Caco-2 (cell line): Measurements from ENCODE around the gene SGCG. TPM values are rescaled to one million over a fixed set of nuclear protein-coding genes. Genes with fewer than 3 reads are reported as not detected.
"Not testable (repeated sequence)": the region's sequence is repeated elsewhere in the genome, so short reads cannot be mapped to it uniquely, and the experiment has no call there.

Experiments
- BruUV-seq: library from RNA; stranded (reverse); fragments of 400-500 nt; replicated peaks from 2 replicates; lab custom pipeline; 2021; lab: Mats Ljungman, UMichigan
- CTCF ChIA-PET: fragments of 300-600 bp; sonication (Branson Sonifier 250); formaldehyde crosslinking; loops from one replicate; lab custom pipeline; 2022; ENCODE audit warnings: antibody characterized with exemption; lab: Charles Lee
- POLR2A ChIA-PET: fragments of 300-600 bp; sonication (Branson Sonifier 250); formaldehyde crosslinking; loops from one replicate; lab custom pipeline; 2022; ENCODE audit warnings: antibody characterized with exemption; lab: Charles Lee
- DNase-seq, 2 experiments: peaks; one replicate each; pipeline versions ENCODE4 v3.0.0 to v3.0.0-alpha.2; 2020 to 2022
- H3K27me3 ChIP-seq: replicated peaks from 2 replicates; pipeline ENCODE4 v1.6.0; 2011; ENCODE audit warnings: low read length; ENCODE audit not compliant: control insufficient read depth, insufficient read depth
- H3K36me3 ChIP-seq: 2 replicates; pipeline ENCODE4 v1.5.1; 2011; ENCODE audit warnings: low read length; ENCODE audit not compliant: control insufficient read depth, insufficient read depth
- H3K4me1 ChIP-seq: fragments of 250-450 bp; sonication (Bioruptor Pico); 2 replicates; pipeline ENCODE4 v1.5.1; 2020; ENCODE audit warnings: mild to moderate bottlenecking
- H3K4me3 ChIP-seq: 2 replicates; pipeline ENCODE4 v1.5.1; 2011; ENCODE audit warnings: low read depth, mild to moderate bottlenecking, control low read depth, low read length
- H3K9me3 ChIP-seq: fragments of 250-450 bp; sonication (Bioruptor Pico); 2 replicates; pipeline ENCODE4 v1.5.1; 2020; ENCODE audit warnings: mild to moderate bottlenecking, moderate library complexity
- H3K27ac Mint-ChIP-seq: one replicate; pipeline ENCODE4 v1.8.0; 2022; ENCODE audit warnings: mixed read lengths; ENCODE audit not compliant: unreplicated experiment
- H3K27me3 Mint-ChIP-seq: one replicate; pipeline ENCODE4 v1.8.0; 2022; ENCODE audit warnings: mixed read lengths; ENCODE audit not compliant: insufficient read depth, unreplicated experiment
- H3K36me3 Mint-ChIP-seq: one replicate; pipeline ENCODE4 v1.8.0; 2022; ENCODE audit warnings: mild to moderate bottlenecking, mixed read lengths; ENCODE audit not compliant: insufficient read depth, unreplicated experiment
- H3K4me1 Mint-ChIP-seq: one replicate; pipeline ENCODE4 v1.8.0; 2022; ENCODE audit warnings: low read depth, mixed read lengths; ENCODE audit not compliant: unreplicated experiment
- H3K4me3 Mint-ChIP-seq: one replicate; pipeline ENCODE4 v1.8.0; 2022; ENCODE audit warnings: mild to moderate bottlenecking, moderate library complexity, mixed read lengths; ENCODE audit not compliant: unreplicated experiment
- H3K9me3 Mint-ChIP-seq: one replicate; pipeline ENCODE4 v1.8.0; 2022; ENCODE audit warnings: mixed read lengths; ENCODE audit not compliant: unreplicated experiment
- intact Hi-C: fragments of 100-400 bp; cut with micrococcal nuclease; formaldehyde crosslinking; loops from one replicate; pipeline ENCODE4 v1.10.0; 2022; ENCODE audit not compliant: unreplicated experiment
- total RNA-seq: library from RNA; stranded (reverse); gene quantifications from 2 replicates; pipeline ENCODE4 v1.2.3, GENCODE V29; 2022
- TF ChIP-seq, protein P1 (sequence below), 2 experiments: fragments of 200-600 bp in 1 of 2; IDR thresholded peaks; 1 replicate in 1 of 2; 2 replicates in 1 of 2; pipeline versions ENCODE4 v1.5.1 to v1.8.0; 2011 to 2022; ENCODE audit warnings: antibody characterized with exemption in 1 of 2, control low read depth in 1 of 2, inconsistent platforms in 1 of 2, low read depth in 1 of 2, low read length in 1 of 2, mild to moderate bottlenecking in 1 of 2, moderate library complexity in 1 of 2; ENCODE audit not compliant: insufficient read depth in 1 of 2, severe bottlenecking in 1 of 2, unreplicated experiment in 1 of 2

Gene SGCG
- total RNA-seq, 1 experiment from 2014 or later = not detected

GRCh38 chr13:23243066-23243465, 62.3 kb downstream of the SGCG start:
- Mint-ChIP-seq H3K4me1 (no peaks in the 10 kb centered on the region), H3K27me3 (peaks cover 12% of the 10 kb centered on the region), H3K4me3 (no peak overlapping the region), H3K9me3 (no peaks in the 10 kb centered on the region), H3K36me3 (no peaks in the 10 kb centered on the region), H3K27ac (no peak overlapping the region)
- Histone ChIP-seq H3K36me3 (no peaks in the 10 kb centered on the region), H3K27me3 (no peaks in the 10 kb centered on the region), H3K9me3 (no peaks in the 10 kb centered on the region), H3K4me3 (no peak overlapping the region), H3K4me1 (no peaks in the 10 kb centered on the region)
- POLR2A ChIA-PET = no interaction called here
- intact Hi-C loops = no loop called here
- TF ChIP-seq, protein P1, sequence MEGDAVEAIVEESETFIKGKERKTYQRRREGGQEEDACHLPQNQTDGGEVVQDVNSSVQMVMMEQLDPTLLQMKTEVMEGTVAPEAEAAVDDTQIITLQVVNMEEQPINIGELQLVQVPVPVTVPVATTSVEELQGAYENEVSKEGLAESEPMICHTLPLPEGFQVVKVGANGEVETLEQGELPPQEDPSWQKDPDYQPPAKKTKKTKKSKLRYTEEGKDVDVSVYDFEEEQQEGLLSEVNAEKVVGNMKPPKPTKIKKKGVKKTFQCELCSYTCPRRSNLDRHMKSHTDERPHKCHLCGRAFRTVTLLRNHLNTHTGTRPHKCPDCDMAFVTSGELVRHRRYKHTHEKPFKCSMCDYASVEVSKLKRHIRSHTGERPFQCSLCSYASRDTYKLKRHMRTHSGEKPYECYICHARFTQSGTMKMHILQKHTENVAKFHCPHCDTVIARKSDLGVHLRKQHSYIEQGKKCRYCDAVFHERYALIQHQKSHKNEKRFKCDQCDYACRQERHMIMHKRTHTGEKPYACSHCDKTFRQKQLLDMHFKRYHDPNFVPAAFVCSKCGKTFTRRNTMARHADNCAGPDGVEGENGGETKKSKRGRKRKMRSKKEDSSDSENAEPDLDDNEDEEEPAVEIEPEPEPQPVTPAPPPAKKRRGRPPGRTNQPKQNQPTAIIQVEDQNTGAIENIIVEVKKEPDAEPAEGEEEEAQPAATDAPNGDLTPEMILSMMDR (IDR thresholded peaks at IDR 0.05; ENCODE audit: insufficient read depth in 1 of 2, low read depth in 1 of 2, low read length in 1 of 2, severe bottlenecking in 1 of 2, unreplicated experiment in 1 of 2) = no peak
- no TSS peak for BruUV-seq
- no peak for DNase-seq
- CTCF ChIA-PET = no interaction called here

DNA sequence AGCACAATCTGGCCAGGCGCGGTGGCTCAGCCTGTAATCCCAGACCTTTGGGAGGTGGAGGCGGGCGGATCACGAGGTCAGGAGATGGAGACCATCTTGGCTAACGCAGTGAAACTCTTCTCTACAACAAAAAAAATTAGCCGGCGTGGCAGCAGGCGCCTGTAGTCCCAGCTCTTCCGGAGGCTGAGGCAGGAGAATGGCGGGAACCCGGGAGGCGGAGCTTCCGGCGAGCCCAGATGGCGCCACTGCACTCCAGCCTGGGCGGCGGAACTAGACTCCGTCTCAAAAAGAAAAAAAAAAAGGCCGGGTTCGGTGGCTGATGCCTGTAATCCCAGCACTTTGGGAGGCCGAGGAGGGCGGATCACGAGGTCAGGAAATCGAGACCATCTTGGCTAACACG, 67.6 kb downstream of the SGCG start:
- H3K9me3 Mint-ChIP-seq, BruUV-seq, H3K27me3 ChIP-seq, CTCF ChIA-PET, H3K4me3 Mint-ChIP-seq, H3K27ac Mint-ChIP-seq, H3K27me3 Mint-ChIP-seq, H3K4me1 Mint-ChIP-seq, intact Hi-C loops, H3K36me3 ChIP-seq, H3K36me3 Mint-ChIP-seq, DNase-seq, H3K4me3 ChIP-seq, H3K9me3 ChIP-seq, POLR2A ChIA-PET, H3K4me1 ChIP-seq: not testable (repeated sequence)

DNA sequence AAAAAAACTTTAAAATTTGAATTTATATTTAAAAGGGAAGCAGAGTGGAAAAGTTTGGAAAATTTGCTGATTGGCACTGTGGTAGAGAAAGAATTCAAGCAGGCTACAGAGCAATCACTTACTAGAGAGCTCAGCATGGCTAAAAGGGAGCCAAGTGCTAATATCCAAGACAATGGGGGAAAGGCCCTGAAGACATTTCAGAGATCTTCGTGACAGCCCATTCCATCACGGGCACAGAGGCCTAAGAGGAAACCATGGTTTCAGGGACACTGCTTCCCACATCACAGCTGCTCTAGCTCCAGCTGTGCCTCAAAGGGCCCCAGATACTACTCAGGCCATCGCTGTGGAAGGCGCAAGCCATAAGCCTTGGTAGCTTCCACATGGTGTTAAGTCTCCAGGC, 73.7 kb downstream of the SGCG start:
- Histone ChIP-seq H3K27me3 (no peaks in the 10 kb centered on the region), H3K9me3 (no peaks in the 10 kb centered on the region), H3K4me1 (no peaks in the 10 kb centered on the region), H3K36me3 (no peaks in the 10 kb centered on the region), H3K4me3 (no peak overlapping the region)
- CTCF ChIA-PET = no interaction called here
- intact Hi-C loops = no loop called here
- Mint-ChIP-seq H3K4me3 (no peak overlapping the region), H3K9me3 (peaks cover 9% of the 10 kb centered on the region), H3K4me1 (no peaks in the 10 kb centered on the region), H3K36me3 (no peaks in the 10 kb centered on the region), H3K27me3 (no peaks in the 10 kb centered on the region), H3K27ac (no peak overlapping the region)
- no peak for DNase-seq
- POLR2A ChIA-PET = no interaction called here
- TF ChIP-seq, protein P1 (IDR thresholded peaks at IDR 0.05; ENCODE audit: insufficient read depth in 1 of 2, low read depth in 1 of 2, low read length in 1 of 2, severe bottlenecking in 1 of 2, unreplicated experiment in 1 of 2) = no peak
- BruUV-seq = no TSS peak

DNA sequence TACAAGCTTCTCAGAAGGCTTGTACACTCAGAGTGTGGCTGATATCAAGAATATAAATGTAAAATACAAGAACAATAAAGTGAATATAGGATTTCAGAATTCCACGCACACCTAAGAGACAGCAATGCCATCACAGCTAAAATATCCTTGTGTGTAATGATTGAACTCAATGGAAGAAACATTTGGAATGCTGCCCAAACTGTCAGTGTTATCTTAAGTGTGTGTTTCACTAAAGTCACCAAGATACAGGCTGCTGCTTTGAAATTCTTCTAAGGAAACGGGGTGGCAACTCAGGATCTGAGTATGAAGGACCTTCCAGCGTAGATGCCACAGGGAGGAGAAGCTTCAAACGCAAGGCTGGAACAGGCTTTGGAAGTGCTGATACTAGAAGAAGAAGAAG, 86.8 kb downstream of the SGCG start:
- POLR2A ChIA-PET = no interaction called here
- no TSS peak for BruUV-seq
- H3K4me1 Mint-ChIP-seq = no peaks in the 10 kb centered on the region
- no peak for DNase-seq
- TF ChIP-seq, protein P1 (IDR thresholded peaks at IDR 0.05; ENCODE audit: insufficient read depth in 1 of 2, low read depth in 1 of 2, low read length in 1 of 2, severe bottlenecking in 1 of 2, unreplicated experiment in 1 of 2) = no peak
- Histone ChIP-seq H3K4me1 (no peaks in the 10 kb centered on the region), H3K36me3 (no peaks in the 10 kb centered on the region), H3K9me3 (no peaks in the 10 kb centered on the region), H3K27me3 (no peaks in the 10 kb centered on the region), H3K4me3 (no peak overlapping the region)
- no peaks in the 10 kb centered on the region for H3K9me3 Mint-ChIP-seq
- H3K36me3 Mint-ChIP-seq = no peaks in the 10 kb centered on the region
- intact Hi-C loops = no loop called here
- CTCF ChIA-PET = no interaction called here
- H3K27ac Mint-ChIP-seq = no peak overlapping the region
- H3K27me3 Mint-ChIP-seq = peaks cover 6% of the 10 kb centered on the region
- no peak overlapping the region for H3K4me3 Mint-ChIP-seq
